ENCODE measurements around the gene MAP2K3. TPM values are rescaled to one million over a fixed set of nuclear protein-coding genes. Genes with fewer than 3 reads are reported as not detected.
"Not testable (repeated sequence)": the region's sequence is repeated elsewhere in the genome, so short reads cannot be mapped to it uniquely, and the experiment has no call there.

Gene MAP2K3
- polyA plus RNA-seq, 1 donor, result 22.0 TPM

DNA sequence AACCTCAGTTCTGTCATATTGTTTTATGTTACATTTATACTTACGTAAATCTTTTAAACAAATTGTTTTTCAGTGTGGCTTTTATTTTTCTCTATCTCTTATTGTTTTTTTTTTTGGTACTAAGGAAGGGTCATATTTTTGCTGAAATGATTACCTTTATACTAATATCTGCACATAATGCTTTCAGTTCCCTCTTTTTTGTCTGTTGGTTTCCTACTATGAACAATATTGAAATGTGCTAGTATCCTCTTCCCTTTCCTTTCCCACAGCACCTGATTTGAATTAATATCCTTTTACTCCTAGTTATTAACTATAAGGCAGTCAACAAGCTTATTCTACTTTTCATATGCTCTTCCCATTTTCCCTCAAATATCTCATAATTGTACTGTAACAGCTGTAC is 43.4 kb downstream of the MAP2K3 start:
- DNase-seq (ENCODE audit: low read depth), result not testable (repeated sequence)

DNA sequence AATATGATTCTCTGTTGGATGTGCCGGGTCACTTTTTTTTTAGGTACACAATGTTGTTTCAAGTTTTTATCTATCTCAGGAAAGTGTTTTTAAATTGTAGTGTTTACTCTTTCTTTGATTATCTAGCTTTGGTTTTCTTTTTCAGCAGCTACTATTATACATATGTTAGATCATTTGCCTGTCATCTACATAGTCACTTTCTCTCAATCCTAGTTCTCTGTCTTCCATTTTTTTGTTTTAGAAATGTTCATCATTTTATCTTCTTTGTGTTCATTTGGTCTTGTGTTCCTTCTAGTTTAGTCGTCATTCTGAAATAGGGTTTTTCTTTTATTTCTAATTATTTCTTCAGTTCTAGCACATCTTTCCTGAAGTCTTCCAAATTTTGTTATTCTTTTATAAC is 44.3 kb downstream of the MAP2K3 start:
- DNase-seq (ENCODE audit: low read depth), result not testable (repeated sequence)

DNA sequence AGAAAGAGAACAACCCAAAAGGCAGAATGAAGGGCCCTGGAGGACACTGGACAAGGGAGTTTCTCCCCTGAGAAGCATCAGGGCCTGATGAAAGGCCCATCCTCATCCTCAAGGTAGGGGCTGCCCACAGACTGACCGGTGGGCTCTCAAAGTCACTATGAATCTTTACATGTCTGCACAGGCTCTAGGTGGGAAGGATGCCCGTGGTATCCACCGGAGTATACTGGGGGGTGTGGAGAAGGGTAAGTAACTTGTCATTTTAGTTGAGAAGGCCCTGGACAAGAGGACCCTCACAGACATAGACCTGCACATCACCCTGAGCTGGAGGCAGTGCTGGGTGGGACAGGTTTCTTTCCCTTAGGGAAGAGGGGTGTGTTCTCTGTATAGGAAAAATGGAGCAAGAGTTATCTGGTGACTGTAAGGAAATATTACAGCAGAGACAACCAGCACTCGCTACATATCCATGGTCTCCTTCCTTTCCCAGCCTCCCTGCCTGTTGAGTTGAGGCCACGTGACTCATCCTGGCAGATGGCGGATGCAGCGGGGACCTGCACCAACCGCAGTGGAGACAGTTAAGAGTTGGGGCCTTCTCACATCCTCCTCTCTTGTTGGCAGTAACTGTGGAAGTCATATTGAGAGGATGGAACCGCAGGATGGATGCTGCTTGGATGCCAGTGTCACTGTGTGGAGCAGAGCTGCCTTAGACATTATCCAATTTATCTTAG is 46.1 kb downstream of the MAP2K3 start:
- no peak for DNase-seq (ENCODE audit: low read depth)

DNA sequence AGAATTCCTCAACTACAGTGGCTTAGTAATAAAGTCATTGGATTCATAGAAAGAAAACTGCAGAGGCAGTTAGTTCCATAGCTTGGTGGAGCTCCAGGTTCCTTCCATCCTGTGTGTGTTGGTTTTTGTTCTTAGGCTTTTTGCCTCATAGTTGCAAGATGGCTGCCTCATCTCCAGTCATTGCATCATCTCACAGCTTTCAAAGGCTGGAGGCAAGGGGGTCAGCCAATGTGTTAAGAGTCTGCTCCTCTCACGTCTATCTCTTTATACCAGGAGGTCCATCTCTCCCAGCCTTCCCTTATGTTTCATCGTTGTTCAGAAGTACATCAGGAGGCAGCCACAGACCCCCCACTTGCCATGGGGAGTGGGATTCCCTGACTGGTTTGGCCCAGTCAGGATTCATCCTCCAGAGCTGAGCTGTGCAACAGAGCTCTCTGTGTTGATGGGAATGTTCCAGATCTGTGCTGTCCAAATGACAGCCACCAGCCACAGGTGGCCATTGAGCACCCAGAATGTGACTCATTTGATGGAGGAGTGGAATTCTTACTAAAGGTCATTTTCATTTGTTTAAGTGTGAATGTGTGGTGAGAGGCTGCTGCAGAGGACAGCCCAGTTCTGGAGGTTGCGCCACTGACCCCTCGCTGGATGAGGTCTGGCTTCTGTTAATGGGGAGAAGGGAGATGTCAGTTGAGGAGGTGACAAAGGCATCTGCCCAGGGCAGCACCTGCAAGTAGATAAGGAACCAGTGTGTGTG is 52.2 kb downstream of the MAP2K3 start:
- DNase-seq (ENCODE audit: low read depth), result not testable (repeated sequence)

DNA sequence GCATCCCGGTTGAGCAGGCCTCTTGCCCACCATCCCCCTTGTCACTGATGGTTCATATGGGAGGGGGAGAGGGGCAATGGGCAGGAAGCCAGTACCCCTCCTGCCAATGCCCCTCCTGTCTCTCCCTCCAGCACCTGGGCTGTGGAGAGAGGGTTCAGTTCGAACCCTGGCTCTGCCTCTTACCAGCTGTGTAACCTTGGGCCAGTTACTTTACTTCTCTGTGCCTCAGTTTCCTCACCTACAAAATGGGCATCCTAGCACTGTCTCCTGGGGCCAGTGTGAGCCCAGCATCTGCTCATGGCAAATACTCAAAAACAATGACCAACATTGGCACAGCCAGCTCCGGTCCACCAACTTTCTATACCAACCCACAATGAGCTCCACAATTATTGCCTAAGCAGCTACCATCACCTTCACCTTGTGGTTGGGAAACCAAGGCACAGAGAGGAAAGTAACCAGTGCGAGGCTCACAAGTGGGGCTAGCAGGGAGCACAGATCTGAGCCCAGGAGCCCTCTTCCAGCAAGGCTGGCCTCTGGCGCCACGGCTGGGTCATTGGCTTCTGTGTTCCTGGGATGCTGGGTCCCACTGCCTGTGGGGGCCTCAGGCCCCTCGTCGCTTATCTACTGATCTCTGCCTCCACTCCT is 53.6 kb downstream of the MAP2K3 start:
- not testable (repeated sequence) for DNase-seq (ENCODE audit: low read depth)

DNA sequence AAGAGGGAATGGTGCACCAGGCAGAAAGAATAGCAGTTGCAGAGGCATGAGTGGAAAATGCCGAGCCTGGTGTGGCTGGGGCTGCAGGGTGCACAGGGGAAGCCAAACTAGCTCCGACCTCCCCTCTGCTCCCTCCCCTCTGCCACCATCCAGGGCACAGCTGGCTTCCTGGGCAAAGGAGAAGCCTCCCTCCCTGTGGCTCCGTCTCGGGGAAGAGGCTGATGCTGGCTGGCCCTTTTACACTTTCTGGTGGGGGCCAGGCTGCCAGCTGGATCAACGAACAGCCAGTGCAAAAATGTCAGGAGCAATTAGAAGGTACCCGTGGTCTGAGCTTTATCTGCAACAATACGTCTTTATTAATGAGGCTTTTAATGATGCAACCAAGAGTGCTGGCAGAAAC is 54.5 kb downstream of the MAP2K3 start:
- no peak for DNase-seq (ENCODE audit: low read depth)

DNA sequence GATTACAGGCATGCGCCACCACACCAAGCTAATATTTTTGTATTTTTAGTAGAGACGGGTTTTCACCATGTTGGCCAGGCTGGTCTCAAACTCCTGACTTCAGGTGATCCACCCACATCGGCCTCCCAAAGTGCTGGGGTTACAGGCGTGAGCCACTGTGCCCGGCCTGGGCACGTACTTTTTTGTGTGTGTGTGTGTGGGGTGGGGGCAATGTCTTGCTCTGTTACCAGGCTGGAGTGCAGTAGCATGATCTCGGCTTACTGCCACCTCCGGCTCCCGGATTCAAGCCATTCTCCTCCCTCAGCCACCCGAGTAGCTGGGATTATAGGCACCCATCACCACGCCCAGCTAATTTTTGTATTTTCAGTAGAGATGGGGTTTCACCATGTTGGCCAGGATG is 55.1 kb downstream of the MAP2K3 start:
- DNase-seq (ENCODE audit: low read depth), result not testable (repeated sequence)

DNA sequence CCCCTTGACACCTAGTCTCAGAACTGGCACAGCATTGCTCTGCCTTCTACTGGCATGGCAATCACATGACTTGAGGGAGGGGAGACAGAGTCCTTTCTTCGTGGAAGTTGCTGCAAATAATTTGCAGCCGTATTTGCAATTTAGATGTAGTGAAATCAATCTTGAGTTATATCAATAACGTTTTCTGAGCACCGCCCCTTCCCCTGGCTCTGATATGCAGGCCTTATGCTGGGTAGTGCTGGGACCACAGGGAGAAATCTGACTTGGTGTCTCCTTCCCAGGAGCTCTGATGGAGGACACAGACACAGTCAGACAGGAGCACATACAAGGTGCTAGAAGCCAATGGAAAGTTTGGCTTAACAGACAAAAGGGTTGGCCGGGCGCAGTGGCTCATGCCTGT is 55.9 kb downstream of the MAP2K3 start:
- not testable (repeated sequence) for DNase-seq (ENCODE audit: low read depth)

DNA sequence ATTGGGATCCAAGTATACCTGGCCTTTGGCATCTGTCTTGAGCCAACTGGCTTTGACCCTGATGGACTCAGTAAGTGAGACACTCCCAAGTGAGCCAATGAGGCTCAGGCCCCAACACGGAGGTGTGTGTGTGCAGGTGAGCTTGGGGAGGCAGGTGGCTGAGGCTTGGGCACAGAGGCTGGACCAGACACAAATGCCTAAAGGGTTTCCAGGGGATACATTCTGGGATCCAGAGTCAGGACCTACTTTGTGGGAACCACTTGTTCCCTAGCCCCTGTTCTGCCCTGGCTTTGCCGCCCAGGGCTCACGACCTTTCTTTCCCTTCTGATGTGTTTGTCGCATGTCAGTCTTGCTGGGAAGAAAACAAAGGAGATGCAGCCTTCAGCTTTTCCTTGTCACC is 56.8 kb downstream of the MAP2K3 start:
- DNase-seq (ENCODE audit: low read depth), result not testable (repeated sequence)

DNA sequence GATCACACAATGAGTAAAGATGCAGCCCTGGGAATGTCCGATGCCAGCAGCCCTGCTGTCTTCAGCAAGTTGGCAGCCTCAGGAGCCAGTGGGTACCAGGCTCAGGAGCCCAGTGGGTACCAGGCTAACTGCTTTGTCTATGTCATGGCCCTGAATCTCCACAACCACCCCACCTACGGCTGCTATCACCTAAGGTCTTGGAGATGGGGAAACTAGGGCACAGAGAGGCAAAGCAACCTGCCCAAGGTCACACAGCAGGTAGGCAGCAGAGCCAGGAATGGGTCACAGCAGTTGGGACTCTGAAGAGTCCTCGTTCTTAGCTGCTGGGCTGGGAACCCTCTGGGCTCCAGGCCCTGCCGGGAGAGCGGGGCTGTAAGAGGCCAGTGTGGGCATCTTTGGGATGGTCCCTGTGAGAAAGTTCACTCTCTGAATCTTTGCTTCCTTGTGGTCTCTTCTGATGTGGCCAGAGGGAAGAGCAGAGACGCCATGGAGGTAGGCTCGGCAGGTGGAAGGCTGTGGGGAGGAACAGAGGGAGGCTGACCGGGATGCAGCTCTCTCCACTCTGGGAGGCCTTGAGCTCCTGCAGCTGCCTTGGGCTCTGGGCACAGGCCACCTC is 57.5 kb downstream of the MAP2K3 start:
- not testable (repeated sequence) for DNase-seq (ENCODE audit: low read depth)

DNA sequence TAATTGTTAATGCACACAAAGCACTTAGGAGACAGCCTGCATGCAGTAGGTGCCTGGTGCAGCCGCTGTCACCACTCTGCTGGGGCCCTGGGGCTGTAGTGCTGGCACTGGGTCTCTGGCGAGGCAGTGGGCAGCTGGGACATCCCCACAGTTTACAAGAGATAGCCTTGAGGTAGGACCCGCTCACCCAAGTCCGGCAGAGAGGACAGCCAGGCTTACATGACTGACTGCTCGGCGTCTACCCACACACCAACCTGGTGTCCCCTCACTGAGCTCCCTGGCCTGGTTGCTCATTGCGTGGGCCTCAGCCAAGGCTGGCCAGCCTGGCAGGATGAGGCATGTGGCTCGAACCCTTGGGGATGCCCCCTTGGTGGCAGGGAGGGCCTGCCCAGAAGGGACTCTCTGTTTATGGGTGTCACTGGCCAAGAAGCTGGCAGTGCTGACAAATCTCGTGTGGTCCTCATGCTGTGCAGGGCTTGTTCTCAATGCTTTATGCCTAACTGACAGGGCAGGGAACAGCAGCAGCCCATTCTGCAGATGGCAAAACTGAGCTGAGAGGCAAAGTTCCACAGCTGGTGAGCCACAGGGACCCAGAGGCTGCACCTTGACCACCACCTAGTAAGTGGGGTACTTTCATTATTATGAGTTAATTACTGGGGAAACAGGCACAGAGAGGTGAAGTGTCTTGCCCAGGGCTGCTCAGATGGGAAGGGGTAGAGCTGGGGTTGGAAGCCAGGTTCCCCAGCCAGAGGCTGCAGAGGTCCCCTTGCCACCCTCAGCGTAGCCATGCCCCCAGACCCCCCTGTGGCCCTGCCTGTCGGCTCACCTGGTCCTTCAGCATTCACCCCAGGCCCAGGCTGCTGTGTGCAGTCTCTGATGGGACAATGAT is 58.8 kb downstream of the MAP2K3 start:
- not testable (repeated sequence) for DNase-seq (ENCODE audit: low read depth)

DNA sequence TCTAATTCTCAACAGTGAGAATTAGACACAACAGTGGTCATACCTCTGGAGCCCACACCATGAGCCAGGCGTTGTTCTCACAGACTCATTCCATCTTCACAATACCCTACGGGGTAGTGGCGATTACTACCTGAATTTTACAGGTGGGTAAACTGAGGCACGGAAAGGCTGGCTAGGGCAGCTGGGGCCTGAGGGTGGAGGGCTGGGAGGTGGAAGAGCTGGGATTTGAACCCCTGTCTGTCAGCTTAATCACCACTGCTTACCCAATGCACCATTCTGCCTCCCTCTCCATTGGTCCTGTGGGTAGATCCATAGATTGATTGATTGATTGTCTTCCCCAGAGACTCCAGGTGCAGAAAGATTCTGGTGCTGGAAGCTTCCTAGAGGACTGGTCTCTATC is 60.3 kb downstream of the MAP2K3 start:
- DNase-seq (ENCODE audit: low read depth), result not testable (repeated sequence)

DNA sequence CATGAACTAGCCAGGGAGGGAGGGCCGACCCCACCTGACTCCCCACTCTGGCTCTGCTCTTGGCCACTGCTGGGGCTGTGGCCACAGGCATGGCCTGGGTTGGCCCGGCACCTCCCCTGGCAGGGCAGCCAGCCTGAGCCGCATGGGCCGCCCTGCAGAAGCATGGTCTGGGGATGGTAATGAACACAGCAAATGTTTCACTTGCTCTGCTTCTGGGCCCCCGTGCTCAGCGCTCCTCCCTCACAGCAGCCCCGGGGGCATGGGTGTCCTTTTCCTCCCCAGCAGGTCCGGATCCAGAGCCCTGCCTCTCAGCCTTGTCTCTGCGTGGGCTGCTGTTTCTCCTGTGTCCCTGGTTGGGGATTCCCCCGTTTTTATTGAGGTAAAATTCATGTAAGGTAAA is 60.7 kb downstream of the MAP2K3 start:
- no peak for DNase-seq (ENCODE audit: low read depth)

DNA sequence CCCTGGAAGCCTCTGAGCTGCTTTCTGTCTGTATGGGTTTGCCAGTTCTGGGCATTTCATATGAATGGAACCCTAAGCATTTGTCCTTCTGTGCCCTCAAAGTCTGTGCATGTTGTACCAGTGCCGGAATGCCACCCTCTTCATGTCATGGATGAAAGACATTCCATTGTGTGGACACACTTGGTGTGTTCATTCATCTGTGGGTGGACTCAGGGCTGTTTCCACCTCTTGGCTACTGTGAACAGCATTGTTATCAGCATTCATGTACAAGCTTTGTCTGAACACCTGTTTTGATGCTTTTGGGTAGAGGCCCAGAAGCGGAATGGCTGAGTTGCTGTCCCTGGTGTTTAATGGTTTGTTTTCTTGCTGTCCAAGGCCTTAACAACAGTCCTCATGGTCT is 61.6 kb downstream of the MAP2K3 start:
- not testable (repeated sequence) for DNase-seq (ENCODE audit: low read depth)

DNA sequence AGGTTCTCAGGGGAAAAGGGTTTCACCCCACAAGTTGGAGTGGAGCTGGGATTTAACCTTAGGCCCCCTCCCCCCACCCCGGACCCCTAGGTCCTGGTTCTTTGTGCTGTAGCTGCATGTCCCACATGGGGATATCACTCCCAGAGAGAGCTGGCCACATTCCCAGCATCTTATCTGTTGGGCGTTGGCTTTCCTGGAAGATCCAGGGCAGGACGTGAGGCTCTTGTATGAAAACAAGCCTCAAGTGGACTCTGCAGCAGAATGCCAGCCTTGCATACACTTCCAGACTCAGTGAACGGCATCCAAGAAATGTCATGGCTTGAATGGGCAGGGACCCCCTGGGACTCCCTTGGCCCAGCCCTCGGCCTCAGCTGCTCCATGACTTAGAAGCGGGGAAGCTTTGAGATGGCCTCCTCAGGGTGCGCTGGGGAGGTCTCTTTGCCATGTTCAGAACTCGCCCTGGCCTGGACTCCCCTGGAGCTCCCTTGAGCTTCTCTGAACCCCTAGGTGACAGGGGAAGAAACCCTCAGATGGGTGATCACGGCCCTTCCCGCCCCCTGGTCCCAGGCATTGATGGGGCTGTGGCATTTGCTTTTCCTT is 62.2 kb downstream of the MAP2K3 start:
- not testable (repeated sequence) for DNase-seq (ENCODE audit: low read depth)

DNA sequence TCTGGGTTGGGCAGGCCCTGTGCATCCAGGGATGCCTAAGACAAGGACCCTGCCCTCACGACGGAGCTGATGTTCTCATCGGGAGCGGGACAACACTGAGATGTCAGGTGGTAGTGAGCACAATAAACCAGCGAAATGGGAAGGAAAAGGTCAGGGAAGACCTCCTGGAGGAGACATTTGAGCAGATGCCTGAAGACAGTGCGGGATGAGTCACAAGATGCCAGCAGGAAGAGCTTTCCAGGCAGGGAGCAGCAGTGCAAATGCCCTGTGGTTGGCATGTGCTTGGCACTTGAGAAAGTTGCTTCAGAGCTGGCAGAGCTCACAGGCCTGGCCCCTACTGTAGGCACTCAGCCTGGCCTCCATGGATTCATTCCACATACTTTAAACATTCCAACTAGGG is 63.1 kb downstream of the MAP2K3 start:
- DNase-seq (ENCODE audit: low read depth), result not testable (repeated sequence)

DNA sequence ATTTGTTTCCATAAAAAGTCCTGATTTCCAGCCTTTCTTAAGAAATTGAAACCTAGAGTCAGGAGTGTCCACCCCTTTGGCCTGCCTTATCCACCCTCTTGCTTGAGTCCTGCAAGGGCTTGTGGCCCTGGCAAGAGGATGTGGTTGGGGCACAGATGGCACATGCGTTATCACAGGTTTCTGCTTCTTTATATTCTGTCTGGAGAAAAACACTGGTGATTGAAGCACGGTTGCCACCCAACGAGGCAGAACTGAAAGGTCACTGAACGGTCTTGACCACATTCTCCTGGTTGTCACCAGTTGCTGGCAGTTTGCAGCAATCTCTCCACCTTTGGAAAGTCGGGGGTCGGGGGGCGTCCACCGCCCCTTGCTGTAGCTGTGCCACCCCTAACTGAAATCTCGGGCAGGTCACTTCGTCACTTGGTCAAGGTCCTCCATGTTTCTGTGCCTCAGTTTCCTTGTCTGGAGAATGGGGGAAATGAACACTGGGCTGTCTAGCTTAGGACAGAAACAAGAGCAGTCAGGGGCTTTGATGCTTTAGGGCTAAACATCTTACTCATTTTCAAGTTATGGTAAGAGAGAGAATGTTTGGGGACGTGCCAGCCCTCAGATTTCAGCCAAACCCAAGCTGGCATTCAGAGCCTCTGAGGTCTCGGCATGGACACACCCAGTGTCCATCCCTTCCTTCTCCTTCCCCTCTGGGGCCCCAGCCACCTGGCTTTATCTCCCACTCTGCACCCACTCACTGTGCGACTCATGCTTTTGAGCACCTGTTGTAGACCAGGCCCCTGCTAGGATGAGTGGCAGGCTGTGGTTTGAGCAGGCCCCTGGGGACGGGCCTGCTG is 63.8 kb downstream of the MAP2K3 start:
- DNase-seq (ENCODE audit: low read depth), result not testable (repeated sequence)

DNA sequence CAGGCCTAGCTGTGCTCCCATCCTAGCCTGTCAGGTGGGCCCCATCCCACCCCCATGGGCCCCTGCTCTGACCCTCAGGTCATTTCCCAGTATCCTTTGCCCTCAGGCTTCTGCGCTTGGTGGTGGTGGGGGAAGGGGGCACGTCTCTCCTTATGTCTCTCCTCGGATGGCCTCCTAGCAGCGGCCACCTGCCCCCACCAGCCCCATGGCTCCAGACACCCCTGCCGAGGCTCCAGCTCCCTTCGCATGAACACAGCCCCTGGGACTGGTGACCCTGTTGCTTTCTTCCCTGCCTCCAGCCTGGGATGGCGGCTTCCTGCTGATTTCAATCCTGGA is 64.4 kb downstream of the MAP2K3 start:
- DNase-seq (ENCODE audit: low read depth), result not testable (repeated sequence)

DNA sequence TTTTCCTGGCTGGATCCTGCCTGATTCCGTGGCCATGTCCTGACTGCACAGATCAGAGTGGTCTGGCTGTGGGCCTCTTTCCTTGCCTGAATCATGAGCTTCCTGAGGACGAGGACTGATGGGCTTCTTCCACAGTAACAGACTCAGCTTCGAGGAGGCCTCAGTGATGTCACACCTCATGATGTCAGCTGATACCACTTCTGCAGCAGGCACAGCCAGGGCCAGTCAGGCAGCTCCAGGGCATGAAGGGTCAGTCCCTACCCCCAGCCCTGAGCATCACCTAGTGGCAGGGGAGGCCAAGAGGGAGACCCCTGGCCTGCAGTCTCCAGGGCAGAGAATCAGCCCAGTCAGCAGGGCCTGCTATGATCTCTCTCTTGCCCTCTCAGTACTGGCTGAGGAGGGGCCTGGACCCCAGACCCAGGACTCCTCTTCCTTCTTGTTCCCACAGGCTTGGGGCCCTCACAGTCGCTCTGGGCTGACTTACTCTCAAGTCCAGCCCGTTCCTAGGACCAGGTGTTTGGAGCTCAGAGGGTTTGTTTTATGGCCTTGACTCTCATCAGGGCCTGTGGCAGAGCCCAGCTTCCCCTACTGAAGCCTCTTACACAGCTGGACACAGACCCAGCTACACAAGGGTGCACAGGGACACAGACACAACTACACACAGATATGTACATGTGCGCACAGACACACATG is 65.0 kb downstream of the MAP2K3 start:
- not testable (repeated sequence) for DNase-seq (ENCODE audit: low read depth)
